DMS 273 treated with DMSO at 0.1 percent for 48 hours (cell line): ENCODE measurements around the gene OR1D5.
A peak's percentile ranks its signal among the peaks of the same experiment; 100 is the strongest.
"Not testable (repeated sequence)": the region's sequence is repeated elsewhere in the genome, so short reads cannot be mapped to it uniquely, and the experiment has no call there.

Experiments used
- DNase-seq: peaks from one replicate; lab custom pipeline; 2025; lab: John Stamatoyannopoulos, UW

The OR1D5 gene, protein sequence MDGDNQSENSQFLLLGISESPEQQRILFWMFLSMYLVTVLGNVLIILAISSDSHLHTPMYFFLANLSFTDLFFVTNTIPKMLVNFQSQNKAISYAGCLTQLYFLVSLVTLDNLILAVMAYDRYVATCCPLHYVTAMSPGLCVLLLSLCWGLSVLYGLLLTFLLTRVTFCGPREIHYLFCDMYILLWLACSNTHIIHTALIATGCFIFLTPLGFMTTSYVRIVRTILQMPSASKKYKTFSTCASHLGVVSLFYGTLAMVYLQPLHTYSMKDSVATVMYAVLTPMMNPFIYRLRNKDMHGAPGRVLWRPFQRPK

DNA sequence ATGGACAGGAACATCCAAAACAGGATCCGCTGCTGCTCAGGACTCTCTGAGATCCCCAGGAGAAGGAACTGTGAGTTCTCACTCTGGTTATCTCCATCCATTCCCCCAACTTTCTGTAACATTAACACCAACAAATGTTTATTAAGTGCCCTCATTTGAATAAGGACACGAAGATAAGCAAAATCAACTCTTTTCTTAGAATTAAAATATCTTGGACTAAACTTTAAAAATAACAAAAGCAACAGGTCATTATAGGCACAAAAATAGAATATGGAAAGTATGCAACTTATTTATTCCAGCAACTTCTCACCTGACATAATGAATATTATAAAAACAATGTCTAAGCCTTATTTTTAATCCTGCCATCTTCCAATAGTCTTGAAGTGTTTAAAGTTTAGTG lies at the start of gene OR1D5:
TSS of gene OR1D5 (minus strand) at position 101 of the 400 bp plus-strand sequence. CDS start at position 101, 0 bp downstream.
- not testable (repeated sequence) for DNase-seq

DNA sequence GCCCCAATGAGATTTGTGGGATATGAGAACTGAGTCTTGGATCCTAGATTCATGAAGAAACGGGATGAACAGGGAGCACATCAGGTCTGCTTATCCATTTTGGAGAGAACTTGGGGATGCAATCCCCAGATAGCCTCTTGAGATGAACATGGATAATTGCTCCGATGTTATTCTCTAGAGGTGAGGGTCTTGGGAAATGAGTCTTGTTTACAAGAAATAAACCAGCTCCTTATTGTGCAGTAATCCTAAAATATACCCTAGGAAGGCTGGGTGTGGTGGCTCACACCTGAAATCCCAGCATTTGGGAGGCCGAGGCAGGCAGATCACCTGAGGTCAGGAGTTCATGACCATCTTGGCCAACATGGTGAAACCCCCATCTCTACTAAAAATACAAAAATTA lies 40.9 kb upstream of the OR1D5 start, which contains the start of gene OR1D2:
TSS of gene OR1D2 (minus strand) at position 101 of the 400 bp plus-strand sequence. CDS start 11,426 bp downstream, outside the sequence.
- DNase-seq: no peak

DNA sequence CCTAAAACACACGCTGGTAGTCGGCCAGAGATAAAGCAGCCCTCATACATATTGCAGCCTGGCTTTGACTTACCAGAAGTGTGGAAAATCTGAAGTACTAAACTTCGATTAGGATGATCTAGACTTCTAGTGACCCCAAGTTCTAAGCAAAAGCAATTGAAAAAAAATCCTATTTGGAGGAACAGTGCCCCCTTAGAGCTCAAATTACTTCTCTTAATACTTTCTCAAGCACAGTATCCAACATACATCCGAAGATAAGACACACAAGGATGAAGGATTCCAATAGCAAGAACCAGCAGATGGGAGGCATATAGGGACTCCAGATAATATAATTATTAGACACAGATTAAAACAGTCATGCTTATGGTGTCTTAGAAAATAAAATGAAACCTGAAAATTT lies 10.4 kb upstream of the OR1D5 start:
- not testable (repeated sequence) for DNase-seq

DNA sequence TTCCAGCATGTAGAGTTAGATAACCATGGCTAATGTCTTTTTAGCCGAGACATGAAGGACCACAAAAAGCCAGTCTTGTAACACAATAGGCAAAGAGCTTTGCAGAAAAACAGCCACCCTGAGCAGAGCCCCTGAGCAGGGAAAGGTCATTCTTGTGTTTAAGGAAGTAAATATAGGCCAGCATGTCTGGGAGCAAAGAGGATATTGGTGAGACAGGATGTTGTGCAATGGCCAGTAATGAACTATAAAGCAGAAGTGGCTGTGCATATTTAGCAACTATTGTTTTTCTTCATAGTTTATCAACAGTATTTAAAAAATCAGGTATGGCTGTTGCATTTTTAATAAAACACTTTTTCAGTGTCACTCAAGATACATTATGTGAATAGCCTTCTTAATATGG lies 1.8 kb upstream of the OR1D5 start:
- not testable (repeated sequence) for DNase-seq

DNA sequence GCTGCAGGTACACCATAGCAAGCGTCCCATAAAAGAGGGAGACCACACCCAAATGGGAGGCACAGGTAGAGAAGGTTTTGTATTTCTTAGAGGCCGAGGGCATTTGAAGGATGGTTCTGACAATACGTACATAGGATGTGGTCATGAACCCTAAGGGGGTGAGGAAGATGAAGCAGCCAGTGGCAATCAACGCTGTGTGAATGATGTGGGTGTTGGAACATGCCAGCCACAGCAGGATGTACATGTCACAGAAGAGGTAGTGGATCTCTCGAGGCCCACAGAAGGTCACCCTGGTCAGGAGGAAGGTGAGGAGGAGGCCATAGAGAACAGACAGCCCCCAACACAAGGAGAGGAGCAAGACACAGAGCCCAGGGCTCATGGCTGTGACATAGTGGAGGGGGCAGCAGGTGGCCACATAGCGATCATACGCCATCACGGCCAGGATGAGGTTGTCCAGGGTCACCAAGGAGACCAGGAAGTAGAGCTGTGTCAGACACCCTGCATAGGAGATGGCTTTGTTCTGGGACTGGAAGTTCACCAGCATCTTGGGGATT lies 506 bp downstream of the OR1D5 start:
- DNase-seq: not testable (repeated sequence)

DNA sequence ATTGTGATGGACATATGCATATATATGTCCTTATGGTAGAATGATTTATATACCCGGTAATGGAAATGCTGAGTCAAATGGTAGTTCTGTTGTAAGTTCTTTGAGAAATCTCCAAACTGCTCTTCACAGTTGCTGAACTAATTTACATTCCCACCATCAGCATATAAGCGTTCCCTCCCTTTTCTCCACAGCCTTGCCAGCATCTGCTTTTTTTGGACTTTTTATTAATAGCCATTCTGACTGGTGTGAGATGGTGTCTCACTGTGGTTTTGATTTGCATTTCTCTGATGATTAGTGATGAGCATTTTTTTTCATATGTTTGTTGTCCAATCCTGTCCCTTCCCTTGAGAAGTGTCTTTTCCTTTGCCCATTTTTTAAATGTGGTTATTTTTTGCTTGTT lies 8.5 kb downstream of the OR1D5 start:
- DNase-seq: not testable (repeated sequence)

DNA sequence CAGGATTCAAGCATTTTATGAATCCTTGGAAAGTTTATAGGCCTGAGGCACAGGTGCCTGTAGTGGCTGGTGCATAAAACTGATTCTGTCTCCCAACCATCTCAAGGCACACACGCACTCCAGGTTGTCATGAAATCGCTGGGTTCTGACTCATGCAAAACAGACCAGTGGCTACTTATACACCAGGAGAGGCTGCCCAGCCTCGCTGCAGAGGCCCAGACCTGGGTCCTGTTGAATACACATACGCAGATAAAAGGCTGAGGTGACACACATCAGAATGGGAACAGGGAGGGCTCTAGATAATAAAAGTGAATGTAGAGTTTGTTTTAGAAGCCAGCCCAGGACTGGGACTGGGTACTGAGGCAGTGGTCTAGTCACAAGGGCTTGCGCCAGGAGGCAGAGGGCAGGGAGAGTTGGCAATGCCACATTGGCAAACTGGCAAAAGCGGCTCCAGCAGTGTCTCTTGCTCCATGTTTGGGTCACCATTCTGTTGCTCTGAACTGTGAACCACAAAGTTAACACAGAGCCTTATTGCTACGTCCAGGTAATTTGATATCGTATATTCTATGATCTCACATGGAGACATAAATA lies 13.6 kb downstream of the OR1D5 start:
- no peak for DNase-seq

DNA sequence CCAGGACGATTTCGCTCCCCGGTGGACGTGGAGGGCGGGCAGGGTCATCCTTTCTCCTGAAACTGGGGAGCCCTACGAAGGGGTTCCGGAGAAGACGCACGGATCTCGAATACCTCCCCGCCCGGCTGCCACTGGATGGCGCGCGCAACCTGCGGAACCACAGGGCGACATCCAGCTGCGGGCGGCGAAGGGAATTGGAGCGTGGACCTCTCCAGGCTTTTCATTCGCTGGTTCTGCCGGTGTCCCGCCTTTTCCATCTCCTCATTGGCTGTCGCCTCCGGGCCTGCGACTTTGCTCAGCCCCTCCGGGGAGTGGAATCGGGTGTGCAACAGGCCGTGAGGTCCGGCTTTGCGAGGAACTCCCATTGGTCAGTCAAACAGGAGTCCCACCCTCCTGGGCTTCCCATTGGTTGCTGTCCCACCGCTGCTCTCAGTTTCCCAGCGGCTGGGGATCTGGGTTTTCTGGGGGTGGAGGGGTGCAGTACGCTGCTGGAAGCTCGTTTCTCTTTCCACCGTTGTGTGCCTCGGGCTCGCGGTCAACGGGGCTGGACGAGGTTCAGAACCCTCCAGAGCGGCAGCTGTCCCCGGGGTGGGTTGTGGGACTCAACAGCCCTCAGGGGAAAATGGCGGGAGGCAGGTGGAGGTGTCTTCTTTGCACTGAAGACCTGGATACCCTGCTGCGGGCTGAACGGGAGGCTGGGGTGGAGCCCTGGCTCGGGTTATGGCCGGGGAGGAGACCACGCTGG lies 14.5 kb downstream of the OR1D5 start:
- peak; percentile 92 for DNase-seq

DNA sequence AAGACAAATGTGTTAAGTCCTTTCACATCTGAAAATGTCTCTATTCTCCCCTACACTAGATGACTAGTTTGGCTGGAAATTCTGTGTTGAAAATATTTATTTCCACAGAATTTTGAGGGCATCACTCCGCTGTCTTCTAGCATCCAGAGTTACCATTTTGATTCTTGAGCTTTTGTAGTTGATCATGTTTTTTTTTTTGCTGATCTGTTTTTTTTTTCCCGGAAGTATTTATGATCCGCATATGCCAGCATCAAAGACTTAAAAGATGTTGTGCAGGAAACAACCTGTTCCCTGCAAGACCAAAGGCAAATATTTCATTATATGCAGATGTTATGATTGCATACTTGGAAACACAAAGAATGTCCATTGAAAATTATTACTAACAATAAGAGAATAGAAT lies 16.7 kb downstream of the OR1D5 start:
- no peak for DNase-seq

DNA sequence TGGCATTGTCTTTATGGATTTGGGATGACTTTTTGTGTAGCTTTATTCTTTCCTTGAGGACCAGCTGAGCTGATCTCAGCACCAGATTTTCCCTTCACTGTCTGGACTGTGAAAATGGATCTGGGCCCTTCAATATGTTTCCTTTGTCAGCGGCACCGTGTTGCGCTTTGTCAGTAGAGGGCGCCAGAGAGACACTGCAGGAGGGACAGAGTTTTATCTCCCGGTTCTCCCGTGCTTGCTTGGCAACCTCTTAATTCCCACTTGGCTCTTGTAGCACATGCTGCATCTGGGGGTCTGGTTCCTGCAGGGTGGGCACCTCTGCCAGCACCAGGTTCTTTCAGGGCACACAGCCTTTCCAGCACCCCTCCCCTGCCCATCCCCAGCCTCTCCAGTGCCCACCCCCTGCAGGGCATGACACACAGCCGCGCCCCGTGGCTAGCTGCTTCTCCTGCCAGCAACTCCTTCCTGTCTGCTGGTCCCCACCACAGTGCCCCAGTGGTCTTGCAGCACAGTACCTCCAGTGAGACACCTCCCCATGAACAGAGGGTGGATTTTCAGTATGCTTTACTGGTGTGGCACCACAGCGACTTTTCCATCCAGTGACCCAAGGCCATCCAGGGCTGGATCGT lies 19.6 kb downstream of the OR1D5 start:
- no peak for DNase-seq

DNA sequence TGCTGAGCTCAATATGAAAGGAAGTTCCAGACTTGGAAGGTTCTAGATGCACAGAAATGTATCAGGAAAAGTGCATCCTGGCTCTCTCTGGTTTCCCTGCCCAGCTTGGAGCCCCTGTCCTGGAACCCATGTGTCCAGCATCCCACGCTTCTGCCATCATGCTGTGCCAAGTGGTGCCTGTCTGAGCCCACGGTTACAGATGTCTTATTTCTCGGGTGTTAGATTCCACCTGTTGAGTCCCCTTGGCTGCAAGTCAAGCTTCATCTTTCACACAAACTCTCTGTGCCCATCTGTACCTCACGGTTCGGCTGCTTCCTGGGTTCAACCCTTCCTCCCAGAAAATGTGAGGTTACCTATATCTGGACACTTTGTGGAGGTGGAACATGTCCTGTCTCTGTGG lies 22.5 kb downstream of the OR1D5 start:
- no peak for DNase-seq

DNA sequence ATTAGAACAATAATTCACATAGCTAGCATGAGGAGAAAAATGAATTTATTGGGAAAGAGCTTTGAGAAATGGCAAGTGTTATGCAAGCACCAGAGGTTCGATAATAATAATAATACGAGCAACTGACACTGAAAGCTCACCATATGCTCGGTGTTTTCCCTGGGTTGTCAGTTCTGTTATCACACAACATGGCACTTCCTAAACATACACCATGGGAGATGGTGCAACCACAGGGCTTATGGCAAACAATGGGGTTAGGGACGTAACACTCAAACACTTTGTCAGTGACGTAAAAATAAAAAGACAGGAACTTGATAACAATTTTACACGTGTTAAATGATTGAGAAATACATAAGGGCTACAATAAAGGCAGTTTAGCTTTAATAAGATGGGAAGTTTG lies 23.7 kb downstream of the OR1D5 start:
- no peak for DNase-seq

DNA sequence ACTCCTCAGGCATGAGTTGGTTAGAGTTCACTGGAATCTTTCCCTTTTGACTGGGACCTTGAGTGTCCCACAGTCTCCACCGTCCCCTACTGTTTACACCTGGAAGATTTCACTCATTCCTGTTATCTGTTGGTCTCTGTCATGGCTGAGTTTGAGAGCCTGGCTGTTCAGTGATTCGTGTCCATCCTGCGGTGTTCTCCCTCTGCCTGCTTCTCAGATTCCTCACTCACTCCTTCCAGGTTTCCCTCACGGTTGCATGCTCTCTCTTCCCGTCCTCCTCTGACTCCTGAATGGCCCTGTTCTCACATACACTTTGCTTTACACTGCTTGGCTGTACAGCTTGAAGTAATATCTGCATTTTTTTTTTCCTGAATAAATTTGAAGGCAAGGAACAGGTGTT lies 24.5 kb downstream of the OR1D5 start:
- DNase-seq: no peak

DNA sequence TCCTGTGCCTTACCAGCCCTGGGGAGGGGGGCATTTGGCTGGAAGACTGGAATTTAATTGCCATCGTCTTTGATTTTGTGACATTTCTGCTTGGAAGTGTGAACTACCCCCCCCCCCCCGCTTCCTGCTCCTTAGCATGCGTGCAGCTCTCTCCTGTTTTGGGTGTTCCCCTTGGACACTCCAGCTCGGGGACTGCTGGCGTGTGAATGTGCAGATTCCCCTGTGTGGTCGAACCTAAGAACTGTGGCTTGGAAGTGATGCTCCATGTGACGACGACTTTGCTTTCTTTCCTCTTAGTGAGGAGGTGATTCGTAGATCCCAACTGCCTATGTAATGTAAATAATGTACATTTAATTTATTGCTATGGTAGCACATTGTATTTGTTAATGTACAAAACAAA lies 26.1 kb downstream of the OR1D5 start:
- no peak for DNase-seq

DNA sequence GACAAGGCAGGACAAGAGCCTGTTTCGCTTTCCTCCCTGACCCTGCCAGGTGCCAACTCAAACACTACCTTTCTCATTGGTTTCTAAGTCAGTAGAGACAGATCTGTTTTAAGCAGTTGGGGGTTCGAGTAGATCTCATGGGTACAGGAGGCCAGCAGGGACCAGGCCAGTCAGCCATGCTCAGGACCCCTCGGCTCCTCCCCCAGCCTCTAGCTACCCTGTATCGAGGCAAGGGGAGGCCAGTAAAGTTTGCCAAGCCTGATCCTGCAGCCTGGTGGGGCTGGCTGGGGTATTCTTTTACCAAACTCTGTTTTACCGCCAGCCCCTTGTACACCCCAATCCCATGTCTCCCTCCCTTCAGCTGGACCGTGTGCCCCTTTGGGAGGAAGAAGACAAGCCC lies 26.6 kb downstream of the OR1D5 start:
- no peak for DNase-seq

DNA sequence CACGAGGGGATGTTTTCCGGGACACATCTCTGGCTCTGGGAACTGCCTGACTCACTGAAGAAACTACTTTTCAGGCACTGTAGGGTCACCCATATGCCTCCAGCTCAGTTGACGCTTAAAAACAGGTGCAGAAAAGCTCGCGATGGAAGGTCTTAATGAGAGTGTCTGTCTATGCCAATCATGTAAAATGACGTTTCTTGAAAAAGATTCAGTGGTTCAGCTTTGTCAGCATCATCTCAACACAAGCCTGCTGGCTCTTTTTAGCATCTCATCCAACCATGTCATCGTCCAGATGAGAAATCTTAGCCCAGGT lies 27.5 kb downstream of the OR1D5 start:
- DNase-seq: no peak

DNA sequence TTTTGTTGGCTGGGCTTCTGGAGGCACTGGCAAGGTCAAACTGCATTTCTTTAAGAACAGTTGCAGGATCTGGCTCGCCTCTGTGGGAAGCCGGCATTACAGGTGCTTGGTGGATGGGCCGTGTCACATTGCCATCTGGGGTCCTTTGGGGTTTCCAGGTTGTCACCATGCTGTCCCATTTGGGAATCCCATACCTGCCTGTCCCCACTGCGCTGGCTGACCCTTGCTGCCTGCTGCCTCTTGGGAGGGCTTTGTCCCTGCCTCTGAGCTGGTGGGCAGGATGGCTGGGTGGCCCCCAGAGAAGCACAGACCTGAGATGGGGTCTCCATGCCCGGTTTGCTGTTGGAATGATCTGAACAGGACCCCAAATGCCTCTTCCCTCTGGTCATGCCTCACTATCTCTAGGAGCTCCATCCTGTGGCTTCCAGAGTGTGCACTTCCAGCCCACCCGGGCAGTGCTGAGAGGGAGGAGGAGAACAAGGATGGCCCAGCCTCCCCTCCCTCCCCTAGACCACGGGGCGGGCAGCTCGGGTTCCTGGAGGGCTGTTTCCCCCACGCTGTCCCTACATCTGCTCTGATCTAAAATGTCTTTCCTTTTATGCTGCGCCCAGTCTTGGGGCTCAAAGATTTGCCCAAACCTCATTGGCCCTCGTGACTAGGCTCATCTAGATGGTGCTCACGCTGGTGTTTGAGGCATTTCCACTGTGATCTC lies 28.0 kb downstream of the OR1D5 start:
- DNase-seq: no peak

DNA sequence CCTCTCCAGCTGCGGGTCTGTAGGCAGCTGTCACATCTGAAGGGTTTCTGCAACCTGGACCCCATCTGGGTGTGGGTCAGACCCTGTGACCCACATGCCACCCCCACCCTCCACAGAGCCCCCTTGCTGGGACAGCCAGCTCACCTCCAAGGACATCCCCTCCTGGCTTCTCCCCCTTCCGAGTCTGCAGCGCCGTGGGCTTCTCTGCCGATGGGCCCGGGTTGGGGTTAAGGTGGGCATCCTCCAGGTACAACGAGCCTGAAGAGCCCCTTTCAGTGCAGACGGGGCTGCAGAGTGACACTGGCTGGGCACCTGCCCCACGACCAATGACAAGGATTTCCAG lies 28.9 kb downstream of the OR1D5 start:
- DNase-seq: no peak

DNA sequence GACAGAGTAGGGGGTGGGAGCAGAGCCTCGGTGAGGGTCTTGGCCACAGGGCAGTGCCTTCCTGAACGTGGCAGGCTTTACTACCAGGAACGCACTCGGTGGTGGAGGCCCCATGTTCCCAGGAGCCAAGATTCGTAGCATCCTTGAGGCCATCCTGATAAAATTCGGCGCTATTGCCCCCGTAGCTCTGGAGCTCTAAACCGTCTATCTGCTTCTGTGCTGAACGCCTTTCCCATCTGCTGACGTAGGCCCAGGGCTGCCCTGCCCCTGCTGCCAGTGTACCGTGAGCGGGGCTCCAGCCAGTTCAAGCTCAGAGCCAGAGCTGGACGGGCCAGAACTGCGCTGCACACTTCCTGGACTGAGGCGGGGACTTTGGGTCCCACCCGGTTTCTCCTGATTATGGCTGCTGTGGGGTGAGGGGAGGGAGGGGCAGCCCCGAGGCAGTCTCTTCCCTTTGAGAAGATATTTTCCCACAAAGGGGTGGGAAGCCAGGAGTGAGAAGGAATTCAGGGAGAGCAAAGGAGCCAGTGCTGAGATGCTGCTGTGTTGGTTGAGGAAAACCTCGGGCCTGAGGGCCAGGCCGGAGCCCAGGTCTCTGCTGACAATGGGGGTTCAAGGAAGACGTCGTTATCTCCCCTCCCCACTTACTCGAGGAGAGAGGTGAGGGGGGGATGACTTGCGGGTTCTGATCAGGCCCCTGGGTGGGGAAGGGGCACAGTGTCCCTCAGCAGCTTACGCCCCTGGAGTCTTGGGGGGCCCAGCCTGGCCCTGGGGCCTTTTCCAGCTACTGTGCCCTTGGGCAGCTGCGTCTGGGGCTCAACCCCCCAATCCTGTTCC lies 29.4 kb downstream of the OR1D5 start:
- no peak for DNase-seq

DNA sequence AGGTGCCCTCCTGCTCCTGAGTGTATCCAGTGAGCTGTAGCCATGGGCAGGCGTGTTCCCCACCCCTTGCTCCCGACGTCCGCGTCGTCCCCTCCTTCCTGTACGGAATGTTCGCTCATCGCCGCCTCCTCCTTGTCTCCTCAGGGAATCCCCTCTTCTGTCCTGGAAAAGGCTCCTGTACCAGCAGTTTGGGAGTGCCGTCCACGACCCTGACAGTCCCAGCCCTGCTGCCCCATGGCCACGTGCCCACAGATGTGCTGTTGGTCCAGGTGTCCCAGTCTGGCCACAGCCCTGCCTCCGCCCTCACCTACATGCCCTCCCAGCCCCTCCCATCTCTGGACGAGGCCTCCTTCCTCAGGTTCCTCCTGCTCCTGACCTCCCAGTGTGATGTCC lies 30.2 kb downstream of the OR1D5 start:
- DNase-seq: no peak
